ENCODE measurements around the gene ARHGAP19.
A peak's percentile ranks its signal among the peaks of the same experiment; 100 is the strongest.
"Not testable (repeated sequence)": the region's sequence is repeated elsewhere in the genome, so short reads cannot be mapped to it uniquely, and the experiment has no call there.

The ARHGAP19 gene

GRCh38 chr10:97274828-97275227 is 17.6 kb downstream of the ARHGAP19 start:
- H3K9ac ChIP-seq (ENCODE audit: insufficient read length, low read depth) = no peak overlapping the region
- H3K4me3 ChIP-seq (ENCODE audit: insufficient read length, low read depth) = no peak overlapping the region
- DNase-seq (ENCODE audit: low read depth, low spot score) = no peak
- H3K36me3 ChIP-seq (ENCODE audit: insufficient read depth, insufficient read length, low read length) = peaks cover 2% of the 10 kb centered on the region
- H3K27me3 ChIP-seq (ENCODE audit: insufficient read depth, insufficient read length) = no peaks in the 10 kb centered on the region
- H3K9me3 ChIP-seq (ENCODE audit: insufficient read depth, low read length) = peaks cover 21% of the 10 kb centered on the region
- H3K4me1 ChIP-seq (ENCODE audit: insufficient read depth, insufficient read length) = no peaks in the 10 kb centered on the region
- TF ChIP-seq YY1 (IDR thresholded peaks at IDR 0.05; ENCODE audit: insufficient read depth, insufficient read length) (no peak), ZNF274 (IDR thresholded peaks at IDR 0.05; ENCODE audit: low read depth, low read length) (no peak), SUZ12 (IDR thresholded peaks at IDR 0.05; ENCODE audit: extremely low read depth, insufficient read depth, insufficient read length) (no peak)

- Histone ChIP-seq H3K36me3 (ENCODE audit: insufficient read depth, insufficient read length, low read length) (peaks cover 2% of the 10 kb centered on the region), H3K27me3 (ENCODE audit: insufficient read depth, insufficient read length) (no peaks in the 10 kb centered on the region), H3K9me3 (ENCODE audit: insufficient read depth, low read length) (peaks cover 32% of the 10 kb centered on the region), H3K4me1 (ENCODE audit: insufficient read depth, insufficient read length) (no peaks in the 10 kb centered on the region), H3K4me3 (ENCODE audit: insufficient read length, low read depth) (no peak overlapping the region), H3K9ac (ENCODE audit: insufficient read length, low read depth) (no peak overlapping the region)
- DNase-seq (ENCODE audit: low read depth, low spot score) = no peak
- TF ChIP-seq YY1 (IDR thresholded peaks at IDR 0.05; ENCODE audit: insufficient read depth, insufficient read length) = no peak
- TF ChIP-seq SUZ12 (IDR thresholded peaks at IDR 0.05; ENCODE audit: extremely low read depth, insufficient read depth, insufficient read length) = no peak
- no peak for TF ChIP-seq ZNF274 (IDR thresholded peaks at IDR 0.05; ENCODE audit: low read depth, low read length)
Measured at GRCh38 chr10:97273700-97274099, 18.7 kb downstream of the ARHGAP19 start.

GRCh38 chr10:97270523-97271154 is 21.8 kb downstream of the ARHGAP19 start:
- peaks cover 5% of the 10 kb centered on the region for H3K36me3 ChIP-seq (ENCODE audit: insufficient read depth, insufficient read length, low read length)
- no peak for DNase-seq (ENCODE audit: low read depth, low spot score)
- no peak for TF ChIP-seq YY1 (IDR thresholded peaks at IDR 0.05; ENCODE audit: insufficient read depth, insufficient read length)
- TF ChIP-seq SUZ12 (IDR thresholded peaks at IDR 0.05; ENCODE audit: extremely low read depth, insufficient read depth, insufficient read length) = no peak
- TF ChIP-seq ZNF274 (IDR thresholded peaks at IDR 0.05; ENCODE audit: low read depth, low read length) = no peak

GRCh38 chr10:97267671-97268070 is 24.8 kb downstream of the ARHGAP19 start:
- Histone ChIP-seq H3K4me3 (ENCODE audit: insufficient read length, low read depth) (no peak overlapping the region), H3K9me3 (ENCODE audit: insufficient read depth, low read length) (peaks cover 48% of the 10 kb centered on the region), H3K4me1 (ENCODE audit: insufficient read depth, insufficient read length) (no peaks in the 10 kb centered on the region), H3K9ac (ENCODE audit: insufficient read length, low read depth) (no peak overlapping the region), H3K36me3 (ENCODE audit: insufficient read depth, insufficient read length, low read length) (peaks cover 4% of the 10 kb centered on the region), H3K27me3 (ENCODE audit: insufficient read depth, insufficient read length) (no peaks in the 10 kb centered on the region)
- DNase-seq (ENCODE audit: low read depth, low spot score) = peak; percentile 28
- TF ChIP-seq SUZ12 (IDR thresholded peaks at IDR 0.05; ENCODE audit: extremely low read depth, insufficient read depth, insufficient read length) (no peak), YY1 (IDR thresholded peaks at IDR 0.05; ENCODE audit: insufficient read depth, insufficient read length) (no peak), ZNF274 (IDR thresholded peaks at IDR 0.05; ENCODE audit: low read depth, low read length) (no peak)

More at GRCh38 chr10:97270523-97271154, 21.8 kb downstream of the ARHGAP19 start:
- Histone ChIP-seq H3K9me3 (ENCODE audit: insufficient read depth, low read length) (peaks cover 48% of the 10 kb centered on the region), H3K9ac (ENCODE audit: insufficient read length, low read depth) (no peak overlapping the region), H3K4me3 (ENCODE audit: insufficient read length, low read depth) (no peak overlapping the region), H3K27me3 (ENCODE audit: insufficient read depth, insufficient read length) (no peaks in the 10 kb centered on the region), H3K4me1 (ENCODE audit: insufficient read depth, insufficient read length) (no peaks in the 10 kb centered on the region)

- not testable (repeated sequence) for H3K27me3 ChIP-seq (ENCODE audit: insufficient read depth, insufficient read length); DNase-seq (ENCODE audit: low read depth, low spot score); H3K9ac ChIP-seq (ENCODE audit: insufficient read length, low read depth); H3K4me1 ChIP-seq (ENCODE audit: insufficient read depth, insufficient read length); H3K36me3 ChIP-seq (ENCODE audit: insufficient read depth, insufficient read length, low read length); H3K4me3 ChIP-seq (ENCODE audit: insufficient read length, low read depth)
- H3K9me3 ChIP-seq (ENCODE audit: insufficient read depth, low read length) = peaks cover 29% of the 10 kb centered on the region; the same call in 1 of the 2 replicates
Measured at GRCh38 chr10:97265095-97265494, 27.3 kb downstream of the ARHGAP19 start.

- Histone ChIP-seq H3K36me3 (ENCODE audit: insufficient read depth, insufficient read length, low read length) (peaks cover 10% of the 10 kb centered on the region), H3K4me3 (ENCODE audit: insufficient read length, low read depth) (no peak overlapping the region), H3K27me3 (ENCODE audit: insufficient read depth, insufficient read length) (no peaks in the 10 kb centered on the region), H3K9ac (ENCODE audit: insufficient read length, low read depth) (no peak overlapping the region), H3K9me3 (ENCODE audit: insufficient read depth, low read length) (peaks cover 18% of the 10 kb centered on the region; the same call in 1 of the 2 replicates), H3K4me1 (ENCODE audit: insufficient read depth, insufficient read length) (no peaks in the 10 kb centered on the region)
- no peak for TF ChIP-seq SUZ12 (IDR thresholded peaks at IDR 0.05; ENCODE audit: extremely low read depth, insufficient read depth, insufficient read length)
- TF ChIP-seq ZNF274 (IDR thresholded peaks at IDR 0.05; ENCODE audit: low read depth, low read length) = no peak
- DNase-seq (ENCODE audit: low read depth, low spot score) = no peak
Measured at GRCh38 chr10:97263971-97264370, 28.5 kb downstream of the ARHGAP19 start.

GRCh38 chr10:97261656-97262055 is 30.8 kb downstream of the ARHGAP19 start:
- peaks cover 15% of the 10 kb centered on the region for H3K36me3 ChIP-seq (ENCODE audit: insufficient read depth, insufficient read length, low read length)
- no peaks in the 10 kb centered on the region for H3K4me1 ChIP-seq (ENCODE audit: insufficient read depth, insufficient read length)
- H3K27me3 ChIP-seq (ENCODE audit: insufficient read depth, insufficient read length) = no peaks in the 10 kb centered on the region
- TF ChIP-seq SUZ12 (IDR thresholded peaks at IDR 0.05; ENCODE audit: extremely low read depth, insufficient read depth, insufficient read length) = no peak
- TF ChIP-seq YY1 (IDR thresholded peaks at IDR 0.05; ENCODE audit: insufficient read depth, insufficient read length) = no peak
- TF ChIP-seq ZNF274 (IDR thresholded peaks at IDR 0.05; ENCODE audit: low read depth, low read length) = no peak
- no peak for DNase-seq (ENCODE audit: low read depth, low spot score)
- peaks cover 6% of the 10 kb centered on the region; the same call in 1 of the 2 replicates for H3K9me3 ChIP-seq (ENCODE audit: insufficient read depth, low read length)
- no peak overlapping the region for H3K4me3 ChIP-seq (ENCODE audit: insufficient read length, low read depth)
- H3K9ac ChIP-seq (ENCODE audit: insufficient read length, low read depth) = no peak overlapping the region

Measured in NT2/D1 (cell line).